SK-N-SH treated with all-trans-retinoic acid at 6 μM for 48 hours (cell line): ENCODE data around the gene FOXN3.

Experiments
- ARNTL ChIP-seq: fragments of 450-650 bp; formaldehyde crosslinking; IDR thresholded peaks from 2 replicates; pipeline ENCODE4 v1.5.0; 2020; ENCODE audit warnings: low read depth, mild to moderate bottlenecking, moderate library complexity, borderline replicate concordance
- PATZ1 ChIP-seq: fragments of 250-450 bp; sonication (Bioruptor Pico); IDR thresholded peaks from 2 replicates; pipeline ENCODE4 v1.8.0; 2020; ENCODE audit warnings: mild to moderate bottlenecking, moderate library complexity, borderline replicate concordance
- PPARA ChIP-seq: fragments of 250-450 bp; sonication (Bioruptor Pico); IDR thresholded peaks from 2 replicates; pipeline ENCODE4 v1.5.0; 2020; ENCODE audit warnings: mild to moderate bottlenecking, borderline replicate concordance
- ZFP30 ChIP-seq: fragments of 450-650 bp; formaldehyde crosslinking; IDR thresholded peaks from 2 replicates; pipeline ENCODE4 v1.5.0; 2022; ENCODE audit warnings: mild to moderate bottlenecking, moderate library complexity

GRCh38 chr14:89190765-89191513, 226.1 kb downstream of the FOXN3 start:
- no peak for TF ChIP-seq ARNTL (CRISPR knock-in tag)
- TF ChIP-seq ZFP30 (CRISPR knock-in tag), result no peak
- TF ChIP-seq PPARA (CRISPR knock-in tag), result no peak
- TF ChIP-seq PATZ1 (CRISPR knock-in tag), result no peak
